ENCODE data around the gene LRRC8B.

The LRRC8B gene

GRCh38 chr1:89525169-89525855, 683 bp downstream of the LRRC8B start:
- Histone ChIP-seq H2AFZ (ENCODE audit: low read depth, low read length, severe bottlenecking) (peak overlapping the region; percentile 89), H3K4me2 (ENCODE audit: low read depth, low read length, poor library complexity, severe bottlenecking) (peak overlapping the region; percentile 91), H4K20me1 (ENCODE audit: low read depth, low read length) (no peaks in the 10 kb centered on the region), H3K9me3 (ENCODE audit: insufficient read depth, low read length) (no peaks in the 10 kb centered on the region), H3K36me3 (ENCODE audit: low read length) (peaks cover 9% of the 10 kb centered on the region; the same call in 1 of the 2 replicates), H3F3A (ENCODE audit: insufficient read depth) (peaks cover 12% of the 10 kb centered on the region), H3K9ac (ENCODE audit: low read length) (peak overlapping the region; percentile 81), H3K27me3 (ENCODE audit: low read length) (no peaks in the 10 kb centered on the region), H3K4me3 (ENCODE audit: insufficient read depth, low read length, poor library complexity, severe bottlenecking) (peak overlapping the region; percentile 88), H3K79me2 (ENCODE audit: insufficient read depth, low read length) (peaks cover 34% of the 10 kb centered on the region), H3K27ac (ENCODE audit: low read depth, low read length) (peak overlapping the region; percentile 46), H3K9me2 (replicated peaks; ENCODE audit: insufficient read depth, low read length) (no peaks in the 10 kb centered on the region)
- TF ChIP-seq CTCF (IDR thresholded peaks at IDR 0.05; ENCODE audit: insufficient read depth, low read length, poor library complexity, severe bottlenecking) (no peak), EZH2phosphoT487 (conservative IDR thresholded peaks at IDR 0.05; ENCODE audit: low read length) (no peak)

DNA sequence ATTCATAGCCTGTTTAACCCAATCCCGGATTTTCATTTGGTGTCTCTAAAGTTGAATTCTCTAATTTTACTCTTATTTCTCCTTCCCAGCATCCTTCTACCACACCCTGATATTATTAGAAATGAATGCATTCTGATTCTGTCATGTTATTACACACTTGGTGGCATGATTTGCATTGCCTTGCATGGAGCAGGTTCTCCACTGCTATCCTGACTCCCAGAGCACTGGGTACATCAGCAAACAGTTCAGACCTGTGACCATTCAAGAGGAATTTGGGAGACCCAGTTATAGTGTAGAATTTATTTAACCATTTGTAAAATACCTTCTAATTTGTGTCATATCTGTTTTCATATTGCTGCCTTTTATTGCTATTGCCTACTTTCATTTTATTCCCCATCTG, 2.6 kb downstream of the LRRC8B start:
- Histone ChIP-seq H3K4me2 (ENCODE audit: low read depth, low read length, poor library complexity, severe bottlenecking) (peak overlapping the region; percentile 91), H3K79me2 (ENCODE audit: insufficient read depth, low read length) (peaks cover 52% of the 10 kb centered on the region), H2AFZ (ENCODE audit: low read depth, low read length, severe bottlenecking) (no peak overlapping the region), H3K27ac (ENCODE audit: low read depth, low read length) (no peak overlapping the region), H3K9me3 (ENCODE audit: insufficient read depth, low read length) (no peaks in the 10 kb centered on the region), H3K9ac (ENCODE audit: low read length) (no peak overlapping the region), H3K4me3 (ENCODE audit: insufficient read depth, low read length, poor library complexity, severe bottlenecking) (no peak overlapping the region), H3K27me3 (ENCODE audit: low read length) (no peaks in the 10 kb centered on the region), H4K20me1 (ENCODE audit: low read depth, low read length) (no peaks in the 10 kb centered on the region; the same call in 1 of the 2 replicates), H3K9me2 (replicated peaks; ENCODE audit: insufficient read depth, low read length) (no peaks in the 10 kb centered on the region), H3K36me3 (ENCODE audit: low read length) (peaks cover 9% of the 10 kb centered on the region; the same call in 1 of the 2 replicates), H3F3A (ENCODE audit: insufficient read depth) (peaks cover 12% of the 10 kb centered on the region)
- no peak for TF ChIP-seq EZH2phosphoT487 (conservative IDR thresholded peaks at IDR 0.05; ENCODE audit: low read length)
- TF ChIP-seq CTCF (IDR thresholded peaks at IDR 0.05; ENCODE audit: insufficient read depth, low read length, poor library complexity, severe bottlenecking): no peak

GRCh38 chr1:89527750-89528381, 3.2 kb downstream of the LRRC8B start:
- TF ChIP-seq CTCF (IDR thresholded peaks at IDR 0.05; ENCODE audit: insufficient read depth, low read length, poor library complexity, severe bottlenecking): no peak
- no peak for TF ChIP-seq EZH2phosphoT487 (conservative IDR thresholded peaks at IDR 0.05; ENCODE audit: low read length)
- Histone ChIP-seq H3K9ac (ENCODE audit: low read length) (no peak overlapping the region), H3K4me2 (ENCODE audit: low read depth, low read length, poor library complexity, severe bottlenecking) (peak overlapping the region; percentile 91), H4K20me1 (ENCODE audit: low read depth, low read length) (no peaks in the 10 kb centered on the region; the same call in 1 of the 2 replicates), H3K9me2 (replicated peaks; ENCODE audit: insufficient read depth, low read length) (no peaks in the 10 kb centered on the region), H3K36me3 (ENCODE audit: low read length) (peaks cover 9% of the 10 kb centered on the region; the same call in 1 of the 2 replicates), H3K27ac (ENCODE audit: low read depth, low read length) (no peak overlapping the region), H3F3A (ENCODE audit: insufficient read depth) (peaks cover 11% of the 10 kb centered on the region), H2AFZ (ENCODE audit: low read depth, low read length, severe bottlenecking) (no peak overlapping the region), H3K79me2 (ENCODE audit: insufficient read depth, low read length) (peaks cover 58% of the 10 kb centered on the region), H3K27me3 (ENCODE audit: low read length) (no peaks in the 10 kb centered on the region), H3K4me3 (ENCODE audit: insufficient read depth, low read length, poor library complexity, severe bottlenecking) (no peak overlapping the region), H3K9me3 (ENCODE audit: insufficient read depth, low read length) (no peaks in the 10 kb centered on the region)

All from SU-DHL-6 (cell line).